HEK293 (cell line): Measurements from ENCODE around the gene WDR89.

Experiments used
- KLF1 ChIP-seq: fragments of 450-650 bp; formaldehyde crosslinking; IDR thresholded peaks from 2 replicates; pipeline ENCODE4 v1.5.1; 2016; ENCODE audit warnings: missing biosample characterization, missing genetic modification characterization
- ZBTB7A ChIP-seq: fragments of 450-650 bp; formaldehyde crosslinking; IDR thresholded peaks from 2 replicates; pipeline ENCODE4 v1.5.1; 2016; ENCODE audit warnings: low read depth, missing biosample characterization, missing genetic modification characterization
- ZNF175 ChIP-seq: fragments of 450-650 bp; formaldehyde crosslinking; IDR thresholded peaks from 2 replicates; pipeline ENCODE4 v1.5.1; 2016; ENCODE audit warnings: missing biosample characterization, missing genetic modification characterization
- ZNF558 ChIP-seq: fragments of 450-650 bp; formaldehyde crosslinking; IDR thresholded peaks from 2 replicates; pipeline ENCODE4 v1.5.1; 2016; ENCODE audit warnings: missing biosample characterization, missing genetic modification characterization
- TF ChIP-seq, protein P1 (sequence below): fragments of 450-650 bp; formaldehyde crosslinking; IDR thresholded peaks from 2 replicates; pipeline ENCODE4 v1.5.1; 2016; ENCODE audit warnings: missing biosample characterization, missing genetic modification characterization
- TF ChIP-seq, protein P2 (sequence below): fragments of 450-650 bp; formaldehyde crosslinking; IDR thresholded peaks from 2 replicates; pipeline ENCODE4 v1.5.1; 2016; ENCODE audit warnings: missing biosample characterization, missing genetic modification characterization, low read depth
- TF ChIP-seq, protein P3 (sequence below): fragments of 450-650 bp; formaldehyde crosslinking; IDR thresholded peaks from 2 replicates; pipeline ENCODE4 v1.5.1; 2016; ENCODE audit warnings: missing biosample characterization, missing genetic modification characterization

DNA sequence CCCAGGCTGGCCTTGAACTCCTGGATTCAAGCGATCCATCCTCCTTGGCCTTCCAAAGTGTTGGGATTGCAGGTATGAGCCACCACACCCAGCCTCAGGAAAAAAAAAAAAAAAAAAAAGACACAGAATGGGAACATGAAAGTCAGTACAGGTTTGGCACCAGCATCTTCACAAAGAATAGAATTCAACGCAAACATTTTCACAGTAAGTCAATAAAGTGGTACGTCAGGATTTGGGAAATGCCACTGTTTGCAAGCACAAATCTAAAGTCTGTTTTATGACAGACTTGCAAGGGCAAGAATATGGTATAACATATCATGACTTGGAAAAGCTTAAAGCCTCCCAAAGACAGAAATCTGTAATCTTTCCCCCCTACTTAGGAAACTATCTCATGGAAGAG, 34.9 kb upstream of the WDR89 start:
- TF ChIP-seq, protein P1, sequence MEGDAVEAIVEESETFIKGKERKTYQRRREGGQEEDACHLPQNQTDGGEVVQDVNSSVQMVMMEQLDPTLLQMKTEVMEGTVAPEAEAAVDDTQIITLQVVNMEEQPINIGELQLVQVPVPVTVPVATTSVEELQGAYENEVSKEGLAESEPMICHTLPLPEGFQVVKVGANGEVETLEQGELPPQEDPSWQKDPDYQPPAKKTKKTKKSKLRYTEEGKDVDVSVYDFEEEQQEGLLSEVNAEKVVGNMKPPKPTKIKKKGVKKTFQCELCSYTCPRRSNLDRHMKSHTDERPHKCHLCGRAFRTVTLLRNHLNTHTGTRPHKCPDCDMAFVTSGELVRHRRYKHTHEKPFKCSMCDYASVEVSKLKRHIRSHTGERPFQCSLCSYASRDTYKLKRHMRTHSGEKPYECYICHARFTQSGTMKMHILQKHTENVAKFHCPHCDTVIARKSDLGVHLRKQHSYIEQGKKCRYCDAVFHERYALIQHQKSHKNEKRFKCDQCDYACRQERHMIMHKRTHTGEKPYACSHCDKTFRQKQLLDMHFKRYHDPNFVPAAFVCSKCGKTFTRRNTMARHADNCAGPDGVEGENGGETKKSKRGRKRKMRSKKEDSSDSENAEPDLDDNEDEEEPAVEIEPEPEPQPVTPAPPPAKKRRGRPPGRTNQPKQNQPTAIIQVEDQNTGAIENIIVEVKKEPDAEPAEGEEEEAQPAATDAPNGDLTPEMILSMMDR (tag by site-specific recombination) = no peak
- TF ChIP-seq, protein P2, sequence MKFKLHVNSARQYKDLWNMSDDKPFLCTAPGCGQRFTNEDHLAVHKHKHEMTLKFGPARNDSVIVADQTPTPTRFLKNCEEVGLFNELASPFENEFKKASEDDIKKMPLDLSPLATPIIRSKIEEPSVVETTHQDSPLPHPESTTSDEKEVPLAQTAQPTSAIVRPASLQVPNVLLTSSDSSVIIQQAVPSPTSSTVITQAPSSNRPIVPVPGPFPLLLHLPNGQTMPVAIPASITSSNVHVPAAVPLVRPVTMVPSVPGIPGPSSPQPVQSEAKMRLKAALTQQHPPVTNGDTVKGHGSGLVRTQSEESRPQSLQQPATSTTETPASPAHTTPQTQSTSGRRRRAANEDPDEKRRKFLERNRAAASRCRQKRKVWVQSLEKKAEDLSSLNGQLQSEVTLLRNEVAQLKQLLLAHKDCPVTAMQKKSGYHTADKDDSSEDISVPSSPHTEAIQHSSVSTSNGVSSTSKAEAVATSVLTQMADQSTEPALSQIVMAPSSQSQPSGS (tag by site-specific recombination) = no peak
- TF ChIP-seq ZNF175 (tag by site-specific recombination) (no peak), ZBTB7A (no peak), ZNF558 (no peak), KLF1 (tag by site-specific recombination) (no peak)
- TF ChIP-seq, protein P3, sequence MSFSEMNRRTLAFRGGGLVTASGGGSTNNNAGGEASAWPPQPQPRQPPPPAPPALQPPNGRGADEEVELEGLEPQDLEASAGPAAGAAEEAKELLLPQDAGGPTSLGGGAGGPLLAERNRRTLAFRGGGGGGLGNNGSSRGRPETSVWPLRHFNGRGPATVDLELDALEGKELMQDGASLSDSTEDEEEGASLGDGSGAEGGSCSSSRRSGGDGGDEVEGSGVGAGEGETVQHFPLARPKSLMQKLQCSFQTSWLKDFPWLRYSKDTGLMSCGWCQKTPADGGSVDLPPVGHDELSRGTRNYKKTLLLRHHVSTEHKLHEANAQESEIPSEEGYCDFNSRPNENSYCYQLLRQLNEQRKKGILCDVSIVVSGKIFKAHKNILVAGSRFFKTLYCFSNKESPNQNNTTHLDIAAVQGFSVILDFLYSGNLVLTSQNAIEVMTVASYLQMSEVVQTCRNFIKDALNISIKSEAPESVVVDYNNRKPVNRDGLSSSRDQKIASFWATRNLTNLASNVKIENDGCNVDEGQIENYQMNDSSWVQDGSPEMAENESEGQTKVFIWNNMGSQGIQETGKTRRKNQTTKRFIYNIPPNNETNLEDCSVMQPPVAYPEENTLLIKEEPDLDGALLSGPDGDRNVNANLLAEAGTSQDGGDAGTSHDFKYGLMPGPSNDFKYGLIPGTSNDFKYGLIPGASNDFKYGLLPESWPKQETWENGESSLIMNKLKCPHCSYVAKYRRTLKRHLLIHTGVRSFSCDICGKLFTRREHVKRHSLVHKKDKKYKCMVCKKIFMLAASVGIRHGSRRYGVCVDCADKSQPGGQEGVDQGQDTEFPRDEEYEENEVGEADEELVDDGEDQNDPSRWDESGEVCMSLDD = no peak
